AG04449 (cell line): Measurements from ENCODE around the gene CYTH2.
A peak's percentile ranks its signal among the peaks of the same experiment; 100 is the strongest.

ENCODE experiments used
- CTCF ChIA-PET: fragments of 350-600 bp; formaldehyde crosslinking; extraction: SDS; loops from one replicate; lab custom pipeline; 2021; ENCODE audit warnings: antibody characterized with exemption; lab: Yijun Ruan, JAX
- POLR2A ChIA-PET: fragments of 400-600, 350-600 bp; formaldehyde crosslinking; extraction: SDS; loops from one replicate; lab custom pipeline; 2020; ENCODE audit warnings: antibody characterized with exemption, inconsistent platforms; lab: Yijun Ruan, JAX
- DNase-seq: peaks from one replicate; pipeline ENCODE4 v3.0.0-alpha.2; 2010; ENCODE audit warnings: low read depth, low spot score
- H3K4me3 ChIP-seq: 2 replicates; pipeline ENCODE4 v1.5.1; 2011; ENCODE audit warnings: low read depth, mild to moderate bottlenecking, control low read depth, low read length
- CTCF ChIP-seq: IDR thresholded peaks from one replicate; pipeline ENCODE4 v1.5.1; 2011; ENCODE audit warnings: mild to moderate bottlenecking, moderate library complexity, low read length, control low read depth, inconsistent platforms; ENCODE audit not compliant: insufficient read depth; ENCODE audit errors: missing control alignments

The CYTH2 gene

GRCh38 chr19:48470856-48471255 lies 1.7 kb downstream of the CYTH2 start:
- CTCF ChIA-PET, result interaction anchor here (0.7 to 1.9 kb wide), 7 partner anchors 9 to 118 kb away, joined by 3 to 17 read pairs (median 6); partner anchors contain the start of genes GRWD1 and KDELR1
- POLR2A ChIA-PET, result no interaction called here
- TF ChIP-seq CTCF, result no peak
- no peak for DNase-seq
- peak overlapping the region; percentile 84 for H3K4me3 ChIP-seq

- ChIA-PET CTCF (interaction anchor here (0.8 to 1.9 kb wide), 3 partner anchors 9 to 81 kb away, joined by 3 to 7 read pairs (median 3); partner anchors contain the start of gene KDELR1), POLR2A (no interaction called here)
- no peak for TF ChIP-seq CTCF
Observed at GRCh38 chr19:48471836-48472235, 2.7 kb downstream of the CYTH2 start.

GRCh38 chr19:48473161-48473966 lies 4.2 kb downstream of the CYTH2 start:
- no peak for TF ChIP-seq CTCF
- no peak overlapping the region for H3K4me3 ChIP-seq
- no peak for DNase-seq
- CTCF ChIA-PET, result interaction anchor here (1.3 to 1.7 kb wide), 2 partner anchors 16 to 17 kb away, joined by 3 to 9 read pairs; no protein-coding TSS in a partner anchor
- POLR2A ChIA-PET, result interaction anchor here (0.5 to 0.8 kb wide), 2 partner anchors 8 to 14 kb away, joined by 3 read pairs; no protein-coding TSS in a partner anchor

More at GRCh38 chr19:48471836-48472235, 2.7 kb downstream of the CYTH2 start:
- H3K4me3 ChIP-seq, result no peak overlapping the region
- no peak for DNase-seq

DNA sequence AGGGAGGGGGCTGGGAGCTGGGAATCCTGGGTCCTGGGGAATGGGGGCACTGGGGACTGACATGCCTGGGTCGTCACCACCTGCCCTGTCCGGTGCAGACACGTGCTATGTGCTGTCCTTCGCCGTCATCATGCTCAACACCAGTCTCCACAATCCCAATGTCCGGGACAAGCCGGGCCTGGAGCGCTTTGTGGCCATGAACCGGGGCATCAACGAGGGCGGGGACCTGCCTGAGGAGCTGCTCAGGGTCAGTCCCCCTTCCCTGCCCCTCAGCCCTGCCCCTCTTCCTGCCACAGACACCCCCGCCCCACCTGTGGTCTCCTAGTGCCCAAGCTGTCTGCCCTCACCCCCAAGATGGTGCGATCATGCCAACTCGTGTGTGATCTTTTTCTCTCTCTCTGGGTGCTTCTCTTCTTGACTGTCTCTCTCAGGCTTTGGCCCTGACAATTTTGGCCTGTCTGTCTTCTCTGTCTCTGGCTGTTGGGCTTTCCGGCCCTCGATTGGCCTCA lies 5.0 kb downstream of the CYTH2 start:
- TF ChIP-seq CTCF, result no peak
- ChIA-PET POLR2A (interaction anchor here (0.8 kb wide), 1 partner anchor 14 kb away, joined by 3 read pairs; no protein-coding TSS in a partner anchor), CTCF (interaction anchor here (3.5 kb wide), 1 partner anchor 14 kb away, joined by 29 read pairs; no protein-coding TSS in a partner anchor)
- no peak for DNase-seq
- H3K4me3 ChIP-seq, result no peak overlapping the region

- TF ChIP-seq CTCF, result no peak
Observed at GRCh38 chr19:48475369-48476068, 6.3 kb downstream of the CYTH2 start.

More at GRCh38 chr19:48475369-48476068, 6.3 kb downstream of the CYTH2 start:
- ChIA-PET CTCF (interaction anchor here (0.7 to 3.5 kb wide), 5 partner anchors 13 to 154 kb away, joined by 3 to 29 read pairs (median 3); partner anchors contain the start of gene GRWD1), POLR2A (no interaction called here)
- H3K4me3 ChIP-seq, result no peak overlapping the region
- no peak for DNase-seq
